Right lobe of liver (tissue), 6 donors: ENCODE results near the gene ARF3. TPM values are rescaled to one million over a fixed set of nuclear protein-coding genes. Genes with fewer than 3 reads are reported as not detected.

Experiments used
- ATAC-seq, 4 donors: fragments of 200-7000 bp; cut with Tn5 transposase; one replicate each; pipeline ENCODE4 v1.9.1; 2020; ENCODE audit warnings: mild to moderate bottlenecking in 4 of 4, moderate library complexity in 4 of 4
- DNase-seq, 3 donors: peaks; one replicate each; pipeline ENCODE4 v3.0.0-alpha.2; 2020
- H3K27ac ChIP-seq, 3 donors: fragments of 200-600 bp; one replicate each; pipeline ENCODE4 v1.8.0; 2022
- H3K27me3 ChIP-seq, 2 donors: fragments of 200-600 bp; one replicate each; pipeline ENCODE4 v1.8.0; 2022
- H3K36me3 ChIP-seq, 4 donors: fragments of 200-600 bp; sonication (generic) in 1 of 4; one replicate each; pipeline versions ENCODE4 v1.5.1 to v1.8.0; 2017 to 2022; ENCODE audit warnings: control low read depth in 1 of 4
- H3K4me1 ChIP-seq, 4 donors: fragments of 200-600 bp; sonication (generic) in 1 of 4; one replicate each; pipeline versions ENCODE4 v1.5.1 to v1.8.0; 2017 to 2022; ENCODE audit warnings: control low read depth in 1 of 4
- H3K4me3 ChIP-seq, 3 donors: fragments of 200-600 bp; one replicate each; pipeline ENCODE4 v1.8.0; 2022
- H3K9me3 ChIP-seq, 4 donors: fragments of 200-600 bp; sonication (generic) in 1 of 4; one replicate each; pipeline versions ENCODE4 v1.5.1 to v1.8.0; 2017 to 2022; ENCODE audit warnings: control low read depth in 1 of 4
- CTCF ChIP-seq, 4 donors: fragments of 200-600 bp in 3 of 4; fragments of 450-650 bp in 1 of 4; IDR thresholded peaks; one replicate each; pipeline versions ENCODE4 v1.5.1 to v1.8.0; 2016 to 2022; ENCODE audit warnings: antibody characterized with exemption in 4 of 4, mild to moderate bottlenecking in 2 of 4
- POLR2A ChIP-seq: fragments of 450-650 bp; IDR thresholded peaks from one replicate; pipeline ENCODE4 v1.6.1; 2017; ENCODE audit warnings: antibody characterized with exemption, mild to moderate bottlenecking
- WGBS: methylation state at CpG from one replicate; pipeline ENCODE4 v1.1.6; 2018; ENCODE audit warnings: low coverage, low lambda C conversion rate; ENCODE audit not compliant: insufficient coverage; ENCODE audit errors: missing lambda C conversion rate; 5-methylcytosine and 5-hydroxymethylcytosine counted together
- intact Hi-C, 2 donors: fragments of 100-400 bp; cut with DNase I; formaldehyde crosslinking; loops; one replicate each; pipeline versions ENCODE4 v1.11.2 to v1.14.1; 2022
- total RNA-seq, 6 experiments: library from RNA; depleted of rRNA in 2 of 6; stranded (reverse); fragments of >200 nt in 2 of 6; fragmentation: NEBNext Ultra II Directional in 3 of 6; extraction: Animal tissue kit (Norgen Biotek cat#: 25700) in 3 of 6; gene quantifications; one replicate each; pipeline versions ENCODE4 v1.1.0 to v1.2.4, GENCODE V29; 2016 to 2023
- donor health status: DM: no; HTN: yes; CAD: no.
- donor health status: DM: no; HTN: no; CAD: no.
- donor health status: DM: no; HTN: no; CAD: no.
- donor health status: DM: no; HTN: yes; CAD: no.
- donor health status: DM: no; HTN: yes; CAD: no.

ARF3 gene
- total RNA-seq, 6 experiments from 2014 or later = 30.9 to 50.7 (median 47.2) TPM

DNA sequence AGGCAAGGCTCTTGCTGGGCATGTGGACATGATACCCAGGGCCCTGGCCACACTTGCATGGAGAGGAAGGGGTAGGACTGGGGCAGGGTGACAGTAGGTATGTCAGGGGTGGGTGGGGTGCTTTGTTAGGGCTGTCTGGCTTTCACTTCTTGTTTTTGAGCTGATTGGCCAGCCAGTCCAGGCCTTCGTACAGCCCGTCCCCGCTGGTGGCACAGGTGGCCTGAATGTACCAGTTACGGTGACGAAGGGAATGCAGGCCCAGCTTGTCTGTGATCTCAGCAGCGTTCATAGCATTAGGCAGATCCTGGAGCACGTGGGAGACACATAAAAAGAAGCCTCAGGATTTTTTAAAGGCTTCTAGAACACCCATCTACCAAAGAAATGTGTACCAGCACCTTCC lies 18.5 kb downstream of the ARF3 start:
- Histone ChIP-seq H3K4me3 (no peak overlapping the region), H3K27me3 (no peaks in the 10 kb centered on the region), H3K36me3 (peaks cover 0 to 24% (median 8%) of the 10 kb centered on the region in 4 donors), H3K9me3 (no peaks in the 10 kb centered on the region), H3K27ac (no peak overlapping the region), H3K4me1 (peaks cover 0 to 1% (median 0%) of the 10 kb centered on the region in 4 donors)
- ATAC-seq (peak in 1 of 4 donors; percentile 37), DNase-seq (no peak)
- 84% methylated on average over 2 of the region's 7 CpGs for WGBS
- TF ChIP-seq POLR2A (no peak), CTCF (IDR thresholded peaks at IDR 0.05) (no peak)
- intact Hi-C loops = loop anchor here (10.0 kb wide), 1 partner anchor 84 kb away; the partner anchor contains the start of gene DDX23 (in 2 of the 2)

GRCh38 chr12:48937170-48937569 lies 20.1 kb downstream of the ARF3 start:
- Histone ChIP-seq H3K4me3 (no peak overlapping the region), H3K4me1 (peaks cover 0 to 1% (median 0%) of the 10 kb centered on the region in 4 donors), H3K27me3 (no peaks in the 10 kb centered on the region), H3K9me3 (no peaks in the 10 kb centered on the region), H3K27ac (no peak overlapping the region), H3K36me3 (peaks cover 0 to 24% (median 10%) of the 10 kb centered on the region in 4 donors)
- DNase-seq = no peak
- no CpG with 5 or more reads among the region's 6 CpGs for WGBS
- intact Hi-C loops = loop anchor here (10.0 kb wide), 1 partner anchor 82 kb away; the partner anchor contains the start of gene DDX23 (in 2 of the 2)
- ATAC-seq = no peak
- TF ChIP-seq POLR2A = no peak
- no peak for TF ChIP-seq CTCF (IDR thresholded peaks at IDR 0.05)

DNA sequence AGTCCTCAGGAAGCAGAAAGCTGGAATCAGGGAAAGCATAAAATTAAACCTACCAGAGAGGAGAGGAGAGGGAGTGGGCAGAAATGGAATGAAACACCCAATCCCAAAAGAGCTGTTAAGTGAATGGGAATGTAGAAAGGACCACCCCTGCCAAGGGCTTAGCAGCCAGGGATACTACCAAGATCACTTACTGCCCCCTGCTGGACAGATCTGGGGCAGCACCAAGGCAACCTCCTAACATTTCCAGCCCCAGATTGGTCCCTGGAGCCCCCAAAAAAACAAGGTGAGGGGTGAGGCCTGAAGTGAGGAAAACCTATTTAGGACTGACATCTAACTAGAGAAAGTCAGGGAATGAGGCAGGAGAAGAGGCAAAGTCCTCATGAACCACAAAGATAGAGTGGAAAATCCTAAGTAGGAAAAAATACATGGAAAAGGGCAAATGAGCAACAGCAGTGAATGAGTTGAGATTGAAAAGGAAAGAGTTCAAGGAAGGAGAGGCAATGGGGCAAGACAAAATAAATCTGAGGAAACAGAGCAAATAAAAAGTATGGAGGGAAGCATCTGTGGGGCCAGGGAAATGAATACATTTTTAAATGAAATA lies 20.8 kb downstream of the ARF3 start:
- intact Hi-C loops = loop anchor here (10.0 kb wide), 1 partner anchor 82 kb away; the partner anchor contains the start of gene DDX23 (in 2 of the 2)
- H3K36me3 ChIP-seq = peaks cover 0 to 24% (median 10%) of the 10 kb centered on the region in 4 donors
- H3K27ac ChIP-seq = no peak overlapping the region
- peaks cover 0 to 1% (median 0%) of the 10 kb centered on the region in 4 donors for H3K4me1 ChIP-seq
- TF ChIP-seq POLR2A (no peak), CTCF (IDR thresholded peaks at IDR 0.05) (peak; percentile 77 to 95 (median 94))
- no peak overlapping the region for H3K4me3 ChIP-seq
- no peaks in the 10 kb centered on the region for H3K27me3 ChIP-seq
- ATAC-seq = peak; percentile 76 to 87 (median 84)
- DNase-seq = peak; percentile 67 to 71 (median 69)
- H3K9me3 ChIP-seq = no peaks in the 10 kb centered on the region

- Histone ChIP-seq H3K36me3 (peaks cover 0 to 8% (median 2%) of the 10 kb centered on the region in 4 donors), H3K4me3 (no peak overlapping the region), H3K27me3 (no peaks in the 10 kb centered on the region), H3K27ac (no peak overlapping the region), H3K9me3 (no peaks in the 10 kb centered on the region), H3K4me1 (peaks cover 0 to 1% (median 0%) of the 10 kb centered on the region in 4 donors)
- peak in 3 of 4 donors; percentile 25 to 37 (median 31) for TF ChIP-seq CTCF (IDR thresholded peaks at IDR 0.05)
- TF ChIP-seq POLR2A = no peak
- intact Hi-C loops = loop anchor here (10.0 kb wide), 1 partner anchor 80 kb away; the partner anchor contains the start of gene DDX23 (in 2 of the 2)
- WGBS = no CpG with 5 or more reads among the region's 1 CpG
- no peak for DNase-seq
- peak in 2 of 4 donors; percentile 27 to 28 for ATAC-seq
Measured at GRCh38 chr12:48934312-48934706, 23.0 kb downstream of the ARF3 start.
